Fibroblast of mammary gland (primary cell): ENCODE measurements around the gene ZNF445.

Source experiments
- DNase-seq: peaks from one replicate; pipeline ENCODE4 v3.0.0-alpha.2; 2010; ENCODE audit warnings: low read depth
- H3K4me3 ChIP-seq: 2 replicates; pipeline ENCODE4 v1.5.1; 2011; ENCODE audit warnings: low read depth, mild to moderate bottlenecking, low read length, moderate library complexity; ENCODE audit not compliant: control insufficient read depth
- TF ChIP-seq, protein P1 (sequence below): conservative IDR thresholded peaks from 2 replicates; pipeline ENCODE4 v1.5.1; 2011; ENCODE audit warnings: low read depth, low read length, inconsistent platforms; ENCODE audit not compliant: control insufficient read depth, insufficient read depth

The ZNF445 gene

DNA sequence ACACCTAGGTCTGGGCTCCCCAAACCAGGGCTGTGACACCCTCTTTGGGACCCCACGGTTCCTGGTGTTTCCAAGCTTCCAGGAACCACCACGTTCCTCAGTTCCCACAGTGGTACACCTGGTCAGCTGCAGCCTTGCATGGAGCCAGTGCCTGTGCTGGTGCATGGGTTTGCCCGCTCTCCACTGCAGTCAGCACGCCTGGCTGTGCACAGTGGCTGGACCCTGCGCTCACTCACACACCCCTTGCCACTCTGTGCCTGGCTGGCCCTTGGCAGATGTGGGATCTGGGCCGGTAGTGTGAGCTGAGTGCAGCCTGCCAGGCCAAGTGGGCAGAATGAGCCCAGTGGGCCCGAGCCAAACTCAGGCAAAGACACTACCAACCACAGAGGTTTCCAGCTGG, 90.1 kb downstream of the ZNF445 start:
- TF ChIP-seq, protein P1, sequence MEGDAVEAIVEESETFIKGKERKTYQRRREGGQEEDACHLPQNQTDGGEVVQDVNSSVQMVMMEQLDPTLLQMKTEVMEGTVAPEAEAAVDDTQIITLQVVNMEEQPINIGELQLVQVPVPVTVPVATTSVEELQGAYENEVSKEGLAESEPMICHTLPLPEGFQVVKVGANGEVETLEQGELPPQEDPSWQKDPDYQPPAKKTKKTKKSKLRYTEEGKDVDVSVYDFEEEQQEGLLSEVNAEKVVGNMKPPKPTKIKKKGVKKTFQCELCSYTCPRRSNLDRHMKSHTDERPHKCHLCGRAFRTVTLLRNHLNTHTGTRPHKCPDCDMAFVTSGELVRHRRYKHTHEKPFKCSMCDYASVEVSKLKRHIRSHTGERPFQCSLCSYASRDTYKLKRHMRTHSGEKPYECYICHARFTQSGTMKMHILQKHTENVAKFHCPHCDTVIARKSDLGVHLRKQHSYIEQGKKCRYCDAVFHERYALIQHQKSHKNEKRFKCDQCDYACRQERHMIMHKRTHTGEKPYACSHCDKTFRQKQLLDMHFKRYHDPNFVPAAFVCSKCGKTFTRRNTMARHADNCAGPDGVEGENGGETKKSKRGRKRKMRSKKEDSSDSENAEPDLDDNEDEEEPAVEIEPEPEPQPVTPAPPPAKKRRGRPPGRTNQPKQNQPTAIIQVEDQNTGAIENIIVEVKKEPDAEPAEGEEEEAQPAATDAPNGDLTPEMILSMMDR, result no peak
- H3K4me3 ChIP-seq, result no peak overlapping the region
- DNase-seq, result no peak
